Measurements from ENCODE around the gene KCTD10.
"Not testable (repeated sequence)": the region's sequence is repeated elsewhere in the genome, so short reads cannot be mapped to it uniquely, and the experiment has no call there.

Gene KCTD10

DNA sequence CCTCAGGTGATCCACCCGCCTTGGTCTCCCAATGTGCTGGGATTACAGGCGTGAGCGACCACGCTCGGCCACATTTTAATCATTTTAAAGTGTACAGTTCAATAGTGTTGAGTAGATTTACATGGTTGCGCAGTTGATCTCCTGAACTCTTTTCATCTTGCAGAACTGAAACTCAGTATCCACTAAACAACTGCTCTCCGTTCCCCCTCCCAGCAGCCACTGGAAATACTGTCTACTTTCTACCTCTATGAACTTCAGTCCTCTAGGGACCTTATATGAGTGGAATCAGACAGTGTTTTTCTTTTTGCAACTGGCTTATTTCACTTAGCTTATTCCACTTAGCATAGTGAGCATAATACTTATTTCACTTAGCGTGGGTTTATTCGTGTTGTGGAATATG lies 53.7 kb downstream of the KCTD10 start:
- in situ Hi-C loops (cut with HindIII; ENCODE audit: low sequenced_read_pairs): no loop called here

DNA sequence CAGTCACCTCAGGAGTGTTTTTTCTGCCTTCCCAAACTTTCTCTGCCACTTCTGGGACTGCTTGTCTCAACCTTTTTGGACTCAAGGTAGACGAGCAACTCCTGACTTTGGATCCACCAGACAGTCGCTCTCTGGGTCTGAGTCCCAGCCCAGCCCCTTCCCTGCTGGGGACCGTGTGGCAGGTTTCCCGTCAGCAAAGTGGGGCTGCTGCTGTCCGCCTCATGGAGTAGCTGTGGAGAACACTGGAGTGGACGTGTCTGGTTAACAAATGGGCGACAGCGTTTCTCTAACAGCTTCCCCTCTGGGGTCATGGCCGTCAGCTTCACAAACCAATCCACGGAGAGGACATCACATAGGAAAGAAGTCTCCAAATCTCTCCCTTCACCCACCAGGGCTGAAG lies 54.8 kb downstream of the KCTD10 start:
- in situ Hi-C loops (cut with HindIII; ENCODE audit: low sequenced_read_pairs): no loop called here

DNA sequence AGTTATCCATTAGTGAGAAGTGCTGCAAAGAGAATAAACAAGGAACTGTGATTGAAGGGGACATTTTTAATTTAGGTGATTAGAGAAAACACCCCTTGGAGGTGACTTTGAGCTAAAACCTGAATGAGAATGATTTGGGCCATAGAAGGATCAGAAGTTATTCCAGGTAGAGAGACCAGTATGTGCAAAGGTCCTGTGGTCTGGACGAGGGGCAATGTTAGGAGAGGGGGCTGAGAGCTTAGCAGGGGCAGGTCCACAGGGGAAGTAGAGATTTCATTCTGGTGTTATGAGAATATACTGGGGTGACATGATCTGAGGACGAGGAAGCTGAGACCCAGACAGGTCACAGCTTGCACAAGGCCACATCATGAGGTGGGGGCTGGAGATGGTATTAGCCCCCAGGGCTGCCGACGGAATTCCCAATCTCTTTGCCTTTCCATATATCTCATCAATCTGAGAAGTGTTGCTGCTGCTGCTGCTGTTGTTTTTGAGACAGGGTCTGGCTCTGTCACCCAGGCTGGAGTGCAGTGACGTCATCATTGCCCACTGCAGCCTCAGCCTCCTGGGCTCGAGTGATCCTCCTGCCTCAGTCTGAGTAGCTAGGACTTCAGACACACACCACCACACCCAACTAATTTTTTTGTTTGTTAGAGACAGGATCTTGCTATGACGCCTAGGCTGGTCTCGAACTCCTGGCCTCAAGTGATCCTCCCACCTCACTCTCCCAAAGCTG lies 55.6 kb downstream of the KCTD10 start:
- in situ Hi-C loops (cut with HindIII; ENCODE audit: low sequenced_read_pairs): no loop called here

DNA sequence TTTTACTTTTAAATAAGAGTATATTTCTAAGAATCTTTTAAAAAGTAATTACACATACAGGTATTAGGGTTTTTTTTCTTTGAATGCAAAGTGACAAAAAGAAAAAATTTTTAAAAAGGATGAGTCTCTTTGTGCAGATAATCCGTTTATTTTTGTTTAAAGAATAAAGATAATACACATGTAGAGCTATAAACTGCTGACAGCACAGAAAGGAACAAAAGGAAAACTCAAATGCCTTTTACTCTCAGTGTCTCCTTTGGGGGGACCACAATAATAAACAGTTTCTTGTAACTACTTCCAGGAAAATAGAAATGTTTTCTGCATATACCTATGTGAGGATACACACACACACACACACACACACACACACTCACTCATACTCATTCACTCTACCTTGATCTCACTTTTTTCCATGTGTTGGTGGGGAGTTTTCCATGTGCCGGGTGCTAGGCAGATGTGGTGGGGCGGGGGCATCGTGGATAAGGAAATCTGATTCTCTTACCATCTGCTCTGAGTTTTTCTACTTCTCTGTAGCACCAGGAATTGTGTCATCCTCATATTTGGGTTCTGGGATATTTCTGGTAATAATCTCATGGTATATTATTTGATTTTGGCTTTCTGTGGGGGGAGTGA lies 58.1 kb downstream of the KCTD10 start:
- in situ Hi-C loops (cut with HindIII; ENCODE audit: low sequenced_read_pairs): no loop called here

DNA sequence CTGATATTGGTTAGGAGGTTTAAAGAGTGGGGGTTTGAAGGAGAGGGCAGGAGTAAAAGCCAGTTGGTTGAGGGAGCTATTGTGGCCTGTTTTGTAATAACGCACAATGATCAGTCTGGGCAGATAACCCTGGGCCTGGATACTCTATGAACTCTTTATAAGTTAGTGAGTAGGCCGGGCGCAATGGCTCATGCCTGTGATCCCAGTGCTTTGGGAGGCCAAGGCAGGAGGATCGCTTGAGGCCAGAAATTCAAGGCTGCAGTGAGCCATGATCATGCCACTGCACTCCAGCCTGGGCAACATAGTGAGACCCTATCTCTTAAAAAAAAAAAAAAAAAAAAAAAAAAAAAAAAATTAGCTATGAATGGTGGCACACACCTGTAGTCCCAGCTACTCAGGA lies 71.0 kb downstream of the KCTD10 start:
- in situ Hi-C loops (cut with HindIII; ENCODE audit: low sequenced_read_pairs): not testable (repeated sequence)

DNA sequence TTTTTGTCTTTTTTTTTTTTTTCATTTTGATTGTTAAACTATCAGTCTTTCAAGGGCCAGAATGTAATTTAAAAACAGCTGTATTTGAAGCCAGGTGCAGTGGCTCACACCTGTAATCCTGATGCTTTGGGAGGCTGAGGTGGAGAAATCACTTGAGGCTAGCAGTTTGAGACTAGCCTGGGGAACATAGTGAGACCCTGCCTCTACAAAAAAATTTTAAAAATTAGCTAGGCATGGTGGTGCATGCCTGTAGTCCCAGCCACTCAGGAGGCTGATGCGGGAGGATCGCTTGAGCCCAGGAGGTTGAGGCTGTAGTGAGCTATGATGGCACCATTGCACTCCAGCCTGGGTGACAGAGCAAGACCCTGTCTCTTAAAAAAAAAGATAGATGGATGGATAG lies 72.3 kb downstream of the KCTD10 start:
- in situ Hi-C loops (cut with HindIII; ENCODE audit: low sequenced_read_pairs): not testable (repeated sequence)

All from endothelial cell of hepatic sinusoid (primary cell).